KMS-11 (cell line): ENCODE data around the gene POU2AF1.

Experiments
- H2AFZ ChIP-seq: fragments of 200-600 bp; sonication (generic); 2 replicates; pipeline ENCODE4 v1.6.1; 2016; ENCODE audit warnings: antibody characterized with exemption, mixed run types, low read depth
- H3K27ac ChIP-seq: fragments of 200-600 bp; sonication (generic); 2 replicates; pipeline ENCODE4 v1.6.1; 2016; ENCODE audit warnings: mild to moderate bottlenecking, mixed run types
- H3K27me3 ChIP-seq: fragments of 200-600 bp; sonication (generic); 2 replicates; pipeline ENCODE4 v1.6.1; 2017; ENCODE audit warnings: mild to moderate bottlenecking, low read depth, mixed run types, moderate library complexity; ENCODE audit not compliant: insufficient read depth
- H3K36me3 ChIP-seq: fragments of 200-600 bp; sonication (generic); 2 replicates; pipeline ENCODE4 v1.6.1; 2017; ENCODE audit warnings: mild to moderate bottlenecking, mixed run types; ENCODE audit not compliant: insufficient read depth
- H3K4me1 ChIP-seq: fragments of 200-600 bp; sonication (generic); 2 replicates; pipeline ENCODE4 v1.6.1; 2016; ENCODE audit warnings: mild to moderate bottlenecking, low read depth, mixed run types; ENCODE audit not compliant: poor library complexity, severe bottlenecking
- H3K4me2 ChIP-seq: fragments of 200-600 bp; sonication (generic); 2 replicates; pipeline ENCODE4 v1.7.0; 2016; ENCODE audit warnings: mild to moderate bottlenecking, mixed run types
- H3K4me3 ChIP-seq: fragments of 200-600 bp; sonication (generic); IDR thresholded peaks from 2 replicates; pipeline ENCODE4 v1.6.1; 2017; ENCODE audit warnings: low read depth, low read length, mixed read lengths; ENCODE audit not compliant: insufficient read depth
- H3K79me2 ChIP-seq: fragments of 200-600 bp; sonication (generic); 2 replicates; pipeline ENCODE4 v1.6.1; 2016; ENCODE audit warnings: low read depth, mixed run types; ENCODE audit not compliant: insufficient read depth
- H3K9ac ChIP-seq: fragments of 200-600 bp; sonication (generic); 2 replicates; pipeline ENCODE4 v1.6.1; 2016; ENCODE audit warnings: mild to moderate bottlenecking, mixed run types
- H4K20me1 ChIP-seq: fragments of 200-600 bp; sonication (generic); 2 replicates; pipeline ENCODE4 v1.6.1; 2016; ENCODE audit warnings: mild to moderate bottlenecking, mixed run types; ENCODE audit not compliant: insufficient read depth
- CTCF ChIP-seq: fragments of 200-600 bp; sonication (generic); conservative IDR thresholded peaks from 2 replicates; pipeline ENCODE4 v1.6.1; 2017; ENCODE audit warnings: low read depth, mild to moderate bottlenecking, antibody characterized with exemption, low read length, moderate library complexity, mixed read lengths

POU2AF1 gene

GRCh38 chr11:111376181-111376871 is 2.7 kb downstream of the POU2AF1 start:
- Histone ChIP-seq H3K4me3 (no peak overlapping the region), H2AFZ (no peak overlapping the region), H3K36me3 (no peaks in the 10 kb centered on the region), H3K79me2 (peaks cover 81% of the 10 kb centered on the region), H4K20me1 (no peaks in the 10 kb centered on the region), H3K27me3 (no peaks in the 10 kb centered on the region), H3K9ac (peak overlapping the region; percentile 79), H3K4me1 (peaks cover 80% of the 10 kb centered on the region), H3K4me2 (peak overlapping the region; percentile 98), H3K27ac (peak overlapping the region; percentile 90)
- no peak for TF ChIP-seq CTCF

DNA sequence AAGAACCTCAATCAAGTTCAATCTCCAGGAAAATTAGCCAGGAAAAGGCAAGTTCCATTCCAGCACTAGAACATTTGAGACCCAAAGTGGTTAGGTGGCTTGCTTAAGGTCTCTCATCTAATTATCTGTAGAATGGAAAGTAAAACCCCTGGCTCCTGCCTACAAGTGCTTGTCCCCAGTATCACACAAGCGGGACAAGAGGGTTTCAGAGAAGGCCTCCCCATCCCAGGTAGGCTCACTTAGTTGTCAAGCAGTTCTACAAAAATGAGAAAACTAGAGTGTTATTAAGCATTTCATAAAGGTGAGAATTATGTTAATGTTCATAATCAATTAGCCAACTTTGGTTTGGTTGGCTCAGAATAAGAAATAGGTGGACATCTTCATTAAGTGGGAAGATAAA is 5.5 kb downstream of the POU2AF1 start:
- Histone ChIP-seq H2AFZ (no peak overlapping the region), H3K36me3 (no peaks in the 10 kb centered on the region), H4K20me1 (no peaks in the 10 kb centered on the region), H3K9ac (peak overlapping the region; percentile 1; the same call in 1 of the 2 replicates), H3K4me1 (peaks cover 89% of the 10 kb centered on the region), H3K4me3 (no peak overlapping the region), H3K79me2 (peaks cover 88% of the 10 kb centered on the region), H3K27me3 (no peaks in the 10 kb centered on the region), H3K4me2 (peak overlapping the region; percentile 77), H3K27ac (peak overlapping the region; percentile 88)
- TF ChIP-seq CTCF: no peak

DNA sequence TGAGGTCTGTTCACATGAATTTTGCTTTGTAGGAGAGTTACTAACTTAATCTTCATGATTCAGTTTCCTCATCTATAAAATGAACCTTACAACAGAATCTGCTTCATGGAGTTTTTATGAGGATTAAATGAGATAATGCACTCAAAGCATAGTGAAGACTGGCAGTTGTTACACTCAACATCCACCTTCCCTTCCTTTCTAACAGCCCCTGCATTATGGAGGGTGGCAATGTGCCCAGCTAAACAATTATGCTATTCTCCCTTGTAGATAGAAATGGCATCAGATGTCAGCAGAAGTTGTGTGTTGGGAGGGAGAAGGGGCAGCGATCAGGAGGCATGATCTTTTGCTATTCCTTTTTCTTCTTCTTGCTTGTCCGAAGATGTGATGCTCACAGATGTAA is 6.5 kb downstream of the POU2AF1 start:
- Histone ChIP-seq H3K27me3 (no peaks in the 10 kb centered on the region), H4K20me1 (no peaks in the 10 kb centered on the region), H3K27ac (peak overlapping the region; percentile 88), H3K36me3 (no peaks in the 10 kb centered on the region), H3K79me2 (peaks cover 88% of the 10 kb centered on the region), H3K4me1 (peaks cover 100% of the 10 kb centered on the region), H3K9ac (peak overlapping the region; percentile 44), H3K4me3 (no peak overlapping the region), H2AFZ (no peak overlapping the region), H3K4me2 (peak overlapping the region; percentile 77)
- no peak for TF ChIP-seq CTCF

GRCh38 chr11:111370902-111371578 is 8.0 kb downstream of the POU2AF1 start:
- TF ChIP-seq CTCF: no peak
- H3K4me3 ChIP-seq: no peak overlapping the region
- no peaks in the 10 kb centered on the region for H4K20me1 ChIP-seq
- H3K4me1 ChIP-seq: peaks cover 100% of the 10 kb centered on the region
- peak overlapping the region; percentile 77 for H3K4me2 ChIP-seq
- peaks cover 88% of the 10 kb centered on the region for H3K79me2 ChIP-seq
- H2AFZ ChIP-seq: no peak overlapping the region
- no peaks in the 10 kb centered on the region for H3K27me3 ChIP-seq
- peak overlapping the region; percentile 44 for H3K9ac ChIP-seq
- H3K27ac ChIP-seq: peak overlapping the region; percentile 88
- no peaks in the 10 kb centered on the region for H3K36me3 ChIP-seq
